Ecto neural progenitor cell (in vitro differentiated cells): ENCODE results near the gene MAD1L1.
A peak's percentile ranks its signal among the peaks of the same experiment; 100 is the strongest.
"Not testable (repeated sequence)": the region's sequence is repeated elsewhere in the genome, so short reads cannot be mapped to it uniquely, and the experiment has no call there.

Experiments used
- DNase-seq: peaks from one replicate; pipeline ENCODE4 v3.0.0-alpha.2; 2018; ENCODE audit warnings: low spot score

MAD1L1 gene

GRCh38 chr7:2232766-2233520 lies at the start of gene MAD1L1:
TSS of gene MAD1L1 (minus strand) at chr7:2232945. CDS start at chr7:2230133, 2,812 bp downstream.
- peak; percentile 93 for DNase-seq

GRCh38 chr7:2282185-2282751 lies 49.5 kb upstream of the MAD1L1 start:
- no peak for DNase-seq

GRCh38 chr7:2281541-2281940 lies 48.8 kb upstream of the MAD1L1 start:
- DNase-seq: no peak

- no peak for DNase-seq
Observed at GRCh38 chr7:2280424-2280823, 47.7 kb upstream of the MAD1L1 start.

- DNase-seq: no peak
Observed at GRCh38 chr7:2279896-2280295, 47.2 kb upstream of the MAD1L1 start.

GRCh38 chr7:2278026-2278425 lies 45.3 kb upstream of the MAD1L1 start:
- DNase-seq: no peak

- no peak for DNase-seq
Observed at GRCh38 chr7:2276107-2276506, 43.4 kb upstream of the MAD1L1 start.

GRCh38 chr7:2275101-2275500 lies 42.4 kb upstream of the MAD1L1 start:
- no peak for DNase-seq

- DNase-seq: no peak
Observed at GRCh38 chr7:2274666-2275065, 41.9 kb upstream of the MAD1L1 start.

GRCh38 chr7:2273866-2274265 lies 41.1 kb upstream of the MAD1L1 start:
- no peak for DNase-seq

- no peak for DNase-seq
Observed at GRCh38 chr7:2272031-2272430, 39.3 kb upstream of the MAD1L1 start.

- DNase-seq: no peak
Observed at GRCh38 chr7:2271273-2272026, 38.7 kb upstream of the MAD1L1 start.

- DNase-seq: no peak
Observed at GRCh38 chr7:2270495-2270894, 37.8 kb upstream of the MAD1L1 start.

GRCh38 chr7:2269991-2270460 lies 37.3 kb upstream of the MAD1L1 start:
- no peak for DNase-seq

- DNase-seq: not testable (repeated sequence)
Observed at GRCh38 chr7:2269089-2269990, 36.6 kb upstream of the MAD1L1 start.

- DNase-seq: no peak
Observed at GRCh38 chr7:2266911-2267310, 34.2 kb upstream of the MAD1L1 start.

- no peak for DNase-seq
Observed at GRCh38 chr7:2264158-2264557, 31.4 kb upstream of the MAD1L1 start.

GRCh38 chr7:2263176-2263575 lies 30.4 kb upstream of the MAD1L1 start:
- no peak for DNase-seq

- DNase-seq: no peak
Observed at GRCh38 chr7:2261611-2262010, 28.9 kb upstream of the MAD1L1 start.

- no peak for DNase-seq
Observed at GRCh38 chr7:2260820-2261219, 28.1 kb upstream of the MAD1L1 start.

- no peak for DNase-seq
Observed at GRCh38 chr7:2259480-2259879, 26.7 kb upstream of the MAD1L1 start.
